Mesothelial cell of epicardium (in vitro differentiated cells): ENCODE results near the gene FOXC1. TPM values are rescaled to one million over a fixed set of nuclear protein-coding genes. Genes with fewer than 3 reads are reported as not detected.
A peak's percentile ranks its signal among the peaks of the same experiment; 100 is the strongest.

Experiments used
- DNase-seq, 2 experiments: peaks; one replicate each; pipeline ENCODE4 v3.0.0; 2021; ENCODE audit warnings: low spot score in 2 of 2; ENCODE audit not compliant: unreplicated experiment in 2 of 2
- H3K27ac Mint-ChIP-seq: 2 replicates; pipeline ENCODE4 v1.8.0; 2021; ENCODE audit warnings: mixed read lengths
- H3K27me3 Mint-ChIP-seq: 2 replicates; pipeline ENCODE4 v1.8.0; 2021; ENCODE audit warnings: low read depth, mixed read lengths
- H3K36me3 Mint-ChIP-seq: 2 replicates; pipeline ENCODE4 v1.8.0; 2021; ENCODE audit warnings: mixed read lengths
- H3K4me1 Mint-ChIP-seq: 2 replicates; pipeline ENCODE4 v1.8.0; 2021; ENCODE audit warnings: mixed read lengths
- H3K4me3 Mint-ChIP-seq: 2 replicates; pipeline ENCODE4 v1.8.0; 2021; ENCODE audit warnings: mild to moderate bottlenecking, moderate library complexity, mixed read lengths
- H3K9me3 Mint-ChIP-seq: 2 replicates; pipeline ENCODE4 v1.8.0; 2021; ENCODE audit warnings: mixed read lengths
- CTCF ChIP-seq: fragments of 200-600 bp; sonication (generic); IDR thresholded peaks from one replicate; pipeline ENCODE4 v1.5.0; 2021; ENCODE audit warnings: antibody characterized with exemption; ENCODE audit not compliant: unreplicated experiment
- total RNA-seq: library from RNA; stranded (reverse); gene quantifications from 3 replicates; pipeline ENCODE4 v1.2.1, GENCODE V29; 2021

Gene FOXC1
- total RNA-seq, 1 donor from 2014 or later: 50.5 TPM

DNA sequence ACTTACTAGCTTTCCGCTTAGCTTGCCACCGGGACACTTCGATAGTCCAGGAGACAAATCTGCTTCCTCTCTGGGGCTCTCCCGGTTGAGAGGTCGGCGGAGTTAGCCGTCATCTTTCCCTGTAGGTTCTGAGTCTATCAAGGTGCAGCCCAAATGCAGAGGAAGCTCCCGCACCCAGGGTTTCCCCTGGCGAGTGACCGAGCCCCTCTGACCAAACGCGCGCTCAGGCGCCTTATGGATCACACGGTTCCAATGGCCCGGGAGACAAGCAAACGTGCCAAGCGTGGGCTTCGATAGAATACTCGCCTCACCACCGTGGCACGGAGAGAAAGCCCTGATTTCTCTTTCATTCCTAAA is 15.8 kb upstream of the FOXC1 start:
- no peak for TF ChIP-seq CTCF
- Mint-ChIP-seq H3K27me3 (peaks cover 54% of the 10 kb centered on the region), H3K4me3 (no peak overlapping the region), H3K9me3 (no peaks in the 10 kb centered on the region), H3K4me1 (peaks cover 25% of the 10 kb centered on the region), H3K36me3 (no peaks in the 10 kb centered on the region), H3K27ac (no peak overlapping the region)
- DNase-seq: peak in 1 of 2 experiments; percentile 34

DNA sequence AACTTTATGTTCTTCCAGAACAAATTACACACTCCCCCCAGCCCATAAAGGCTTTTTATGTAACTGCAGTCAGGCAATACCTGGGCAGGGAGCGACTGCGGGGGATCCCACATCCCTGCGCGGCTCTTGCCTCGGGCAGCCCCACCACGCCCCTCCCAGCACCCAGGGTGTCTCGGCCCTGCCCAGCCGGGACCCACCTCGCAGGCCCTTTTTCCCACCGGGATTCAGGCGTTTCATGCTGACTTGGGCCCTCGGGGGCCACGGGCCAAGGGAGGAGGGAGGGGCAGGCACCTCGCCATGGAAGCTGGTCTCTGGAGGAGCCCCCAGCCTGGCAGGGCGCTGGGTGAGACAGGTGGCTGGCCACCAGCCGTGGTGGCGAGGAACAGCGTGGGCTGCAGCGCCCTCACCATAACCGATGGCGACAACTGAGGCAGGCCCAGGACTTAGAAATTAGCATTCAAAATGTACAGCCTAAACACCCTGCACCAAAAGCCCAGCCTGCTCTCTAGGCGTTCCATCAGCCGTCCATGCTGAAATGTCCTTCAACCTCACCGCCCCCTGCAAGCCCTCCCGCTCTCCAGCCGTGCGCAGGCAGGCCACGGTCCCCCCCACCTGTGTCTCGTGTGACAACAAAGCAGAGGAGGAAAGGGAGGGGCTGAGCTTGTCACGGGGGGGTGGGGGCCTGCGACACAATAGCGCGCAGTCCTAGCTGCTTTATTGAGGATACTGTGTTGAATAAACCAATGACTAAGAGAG is 15.1 kb upstream of the FOXC1 start:
- no peaks in the 10 kb centered on the region for H3K9me3 Mint-ChIP-seq
- H3K27ac Mint-ChIP-seq: no peak overlapping the region
- H3K27me3 Mint-ChIP-seq: peaks cover 51% of the 10 kb centered on the region
- H3K4me1 Mint-ChIP-seq: peaks cover 25% of the 10 kb centered on the region
- no peak overlapping the region for H3K4me3 Mint-ChIP-seq
- DNase-seq: no peak
- no peak for TF ChIP-seq CTCF
- no peaks in the 10 kb centered on the region for H3K36me3 Mint-ChIP-seq

DNA sequence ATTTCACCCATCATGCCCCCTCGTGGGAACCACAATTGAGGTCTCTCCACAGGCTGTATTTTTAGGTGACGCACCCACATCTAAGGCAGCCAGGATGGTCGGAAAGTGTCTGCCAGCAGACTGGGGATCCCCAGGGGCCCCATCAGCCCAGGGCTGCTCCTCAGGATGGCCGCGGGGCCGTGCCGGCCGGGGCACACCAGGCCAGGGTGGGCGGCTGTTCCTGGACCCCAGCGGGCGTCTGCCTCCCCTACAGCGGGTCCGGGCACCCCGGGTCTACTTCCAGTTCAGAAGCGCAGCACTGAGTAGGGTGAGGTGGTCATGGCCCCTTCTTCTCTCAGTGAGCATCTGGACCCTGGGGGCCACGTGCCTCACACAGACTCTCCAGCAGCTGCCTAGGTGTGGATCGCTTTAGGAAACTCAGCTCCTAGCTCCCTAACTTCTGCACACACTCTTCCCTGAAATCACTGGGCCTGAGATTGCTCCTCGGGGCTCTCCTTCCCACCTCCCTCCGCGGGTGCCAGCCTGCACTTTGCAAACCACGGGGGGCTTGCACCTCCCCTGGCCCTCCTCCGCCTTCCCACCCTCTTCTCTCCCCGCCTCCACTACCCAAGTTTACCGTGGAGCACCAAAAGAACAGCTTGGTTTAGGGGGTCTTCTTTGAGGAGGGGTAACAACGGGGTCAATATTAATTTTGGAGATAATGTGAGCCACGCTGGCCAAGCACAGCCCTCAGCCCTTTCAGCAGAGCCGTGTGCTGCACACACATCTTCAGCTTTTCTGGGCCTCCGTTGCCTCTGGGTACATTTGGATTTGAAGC is 14.2 kb upstream of the FOXC1 start:
- H3K27ac Mint-ChIP-seq: no peak overlapping the region

DNA sequence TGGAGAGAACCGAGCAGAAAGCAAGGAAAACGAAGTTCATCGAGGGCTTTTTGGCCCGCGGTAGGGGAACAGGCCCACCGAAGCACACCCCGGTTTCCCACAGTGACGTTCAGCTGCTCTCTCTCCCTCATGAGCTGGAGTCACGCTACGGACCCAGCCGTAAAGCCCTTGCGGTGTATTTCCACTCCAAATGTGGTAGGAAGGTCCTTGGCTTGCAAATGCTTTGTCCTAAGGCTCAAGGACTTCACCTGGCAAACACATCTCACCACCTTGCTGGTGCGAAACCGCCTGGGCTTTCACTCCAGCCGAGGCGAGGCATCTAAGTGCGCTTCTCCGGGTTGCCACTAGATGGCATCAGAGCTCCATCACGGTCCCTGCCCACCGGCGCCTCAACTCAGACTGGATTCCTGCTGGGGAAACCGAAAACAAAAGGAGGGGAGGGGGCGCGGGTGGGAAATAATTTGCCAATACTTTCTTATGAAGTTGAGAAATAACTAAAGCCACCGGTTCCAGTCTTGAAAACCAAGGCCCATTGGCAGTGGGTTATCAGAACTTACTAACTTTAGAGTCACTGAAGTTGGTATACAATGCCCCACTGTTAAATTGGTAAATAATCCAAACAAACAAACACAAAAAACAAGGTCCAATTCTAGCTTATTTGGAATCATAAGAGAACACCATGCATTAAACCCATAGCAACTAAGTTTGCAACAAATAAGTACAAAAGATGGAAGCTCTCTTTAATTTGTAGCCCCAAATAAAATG is 13.4 kb upstream of the FOXC1 start:
- peak in 1 of 2 experiments; percentile 81 for DNase-seq
- Mint-ChIP-seq H3K4me3 (peak overlapping the region; percentile 33), H3K27me3 (peaks cover 62% of the 10 kb centered on the region), H3K36me3 (no peaks in the 10 kb centered on the region), H3K27ac (no peak overlapping the region), H3K9me3 (no peaks in the 10 kb centered on the region), H3K4me1 (peaks cover 25% of the 10 kb centered on the region)
- peak; percentile 91 for TF ChIP-seq CTCF

More for the DNA sequence above, 14.2 kb upstream of the FOXC1 start:
- Mint-ChIP-seq H3K9me3 (no peaks in the 10 kb centered on the region), H3K4me1 (peaks cover 25% of the 10 kb centered on the region), H3K4me3 (no peak overlapping the region), H3K36me3 (no peaks in the 10 kb centered on the region), H3K27me3 (peaks cover 56% of the 10 kb centered on the region)
- no peak for DNase-seq
- no peak for TF ChIP-seq CTCF

DNA sequence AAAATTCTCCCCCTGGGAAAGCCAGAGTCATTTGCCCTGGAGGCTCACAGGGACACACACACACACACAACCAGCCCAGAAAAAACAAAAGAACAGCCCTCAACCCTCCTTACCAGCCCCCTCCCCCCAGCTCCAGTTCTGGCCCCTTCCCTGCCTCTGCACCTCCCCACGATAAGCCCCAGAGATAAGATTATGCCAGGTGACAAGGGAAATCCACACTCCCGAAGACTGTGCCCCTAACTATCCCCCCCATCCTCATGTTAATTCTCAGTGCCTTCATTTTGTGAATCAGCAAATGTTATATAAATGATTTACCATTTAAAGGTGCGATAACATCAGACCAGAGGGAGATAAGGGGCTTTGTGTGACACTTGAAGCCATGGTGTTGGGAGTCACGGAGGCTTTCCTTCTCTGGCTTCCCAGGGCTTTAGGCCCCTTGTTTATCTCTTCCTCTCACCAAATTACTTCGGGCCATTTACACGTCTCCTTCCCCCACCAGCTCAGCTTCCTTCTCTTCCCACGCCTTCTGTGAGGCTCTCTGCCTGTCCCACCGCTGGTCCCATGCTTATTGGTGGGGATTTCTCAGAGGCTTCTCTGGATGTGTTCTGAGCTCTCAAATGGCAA is 12.5 kb upstream of the FOXC1 start:
- peaks cover 25% of the 10 kb centered on the region for H3K4me1 Mint-ChIP-seq
- no peak for TF ChIP-seq CTCF
- H3K27ac Mint-ChIP-seq: peak overlapping the region; percentile 71
- H3K27me3 Mint-ChIP-seq: peaks cover 61% of the 10 kb centered on the region
- H3K4me3 Mint-ChIP-seq: no peak overlapping the region
- no peak for DNase-seq
- no peaks in the 10 kb centered on the region for H3K36me3 Mint-ChIP-seq
- H3K9me3 Mint-ChIP-seq: no peaks in the 10 kb centered on the region
